ENCODE results near the gene PSMG1. TPM values are rescaled to one million over a fixed set of nuclear protein-coding genes. Genes with fewer than 3 reads are reported as not detected.

PSMG1 gene
- total and polyA plus RNA-seq, 9 of the 15 experiments (the other 6 are each of a cell fraction or from before 2014, with no cell fraction given), result 54.5 to 427 (median 328) TPM

DNA sequence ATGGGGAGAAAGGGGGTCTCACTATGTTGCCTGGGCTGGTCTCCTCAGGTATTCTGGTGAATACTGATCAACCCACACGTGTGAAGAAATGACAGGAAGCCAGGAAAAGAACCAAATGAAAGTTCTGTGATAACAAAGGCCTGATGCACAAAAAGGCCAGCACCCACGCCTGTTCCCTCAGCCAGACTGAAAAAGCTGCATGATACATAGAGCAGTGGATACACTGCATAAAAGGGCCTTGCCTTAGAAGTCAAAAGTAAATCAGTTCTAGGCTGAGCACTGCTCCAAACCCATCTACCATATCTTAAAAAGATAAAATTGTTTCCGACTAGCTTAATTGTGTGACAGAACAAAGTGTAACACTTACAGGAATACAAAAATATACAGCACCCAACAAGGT is 36.9 kb upstream of the PSMG1 start:
- H3K36me3 ChIP-seq (ENCODE audit: control insufficient read depth, insufficient read depth, low read length), result peaks cover 76% of the 10 kb centered on the region
- H4K20me1 ChIP-seq (replicated peaks; ENCODE audit: control insufficient read depth, insufficient read depth, low read length), result no peaks in the 10 kb centered on the region
- FAIRE-seq (no peak), DNase-seq (ENCODE audit: extremely low read depth in 1 of 4, low spot score in 3 of 4) (no peak), ATAC-seq (no peak)
- no peaks in the 10 kb centered on the region for H3K9me1 ChIP-seq (ENCODE audit: control insufficient read depth, insufficient read depth, low read length)
- ChIA-PET POLR2A (interaction anchor here (0.7 to 3.5 kb wide), 6 partner anchors 8 to 36 kb away, joined by 3 to 10 read pairs (median 3); no protein-coding TSS in a partner anchor), CTCF (ENCODE audit: low intra/inter-chr PET ratio) (no interaction called here)
- no TSS peak for BruUV-seq (replicated peaks)
- TF ChIP-seq ZNF583 (CRISPR knock-in tag; IDR thresholded peaks at IDR 0.05) (no peak), CUX1 (CRISPR knock-in tag; IDR thresholded peaks at IDR 0.05) (no peak), BCLAF1 (IDR thresholded peaks at IDR 0.05; ENCODE audit: borderline replicate concordance in 1 of 2, control insufficient read depth in 1 of 2, low read depth in 2 of 2, low read length in 1 of 2) (no peak), PHF21A (IDR thresholded peaks at IDR 0.05; ENCODE audit: borderline replicate concordance, low read depth) (no peak), KAT7 (CRISPR knock-in tag; IDR thresholded peaks at IDR 0.05; ENCODE audit: borderline replicate concordance) (no peak), POLR3A (IDR thresholded peaks at IDR 0.05; ENCODE audit: borderline replicate concordance, extremely low read depth, insufficient read depth, insufficient read length) (no peak), ETV6 (IDR thresholded peaks at IDR 0.05; ENCODE audit: borderline replicate concordance in 1 of 2, low read depth in 2 of 2, low read length in 1 of 2) (no peak), ETV6 (CRISPR knock-in tag; IDR thresholded peaks at IDR 0.05; ENCODE audit: borderline replicate concordance) (no peak), ZNF699 (CRISPR knock-in tag; IDR thresholded peaks at IDR 0.05; ENCODE audit: insufficient replicate concordance) (no peak), ZC3H4 (CRISPR knock-in tag; IDR thresholded peaks at IDR 0.05; ENCODE audit: borderline replicate concordance) (no peak)
- TF ChIP-seq, protein P1, sequence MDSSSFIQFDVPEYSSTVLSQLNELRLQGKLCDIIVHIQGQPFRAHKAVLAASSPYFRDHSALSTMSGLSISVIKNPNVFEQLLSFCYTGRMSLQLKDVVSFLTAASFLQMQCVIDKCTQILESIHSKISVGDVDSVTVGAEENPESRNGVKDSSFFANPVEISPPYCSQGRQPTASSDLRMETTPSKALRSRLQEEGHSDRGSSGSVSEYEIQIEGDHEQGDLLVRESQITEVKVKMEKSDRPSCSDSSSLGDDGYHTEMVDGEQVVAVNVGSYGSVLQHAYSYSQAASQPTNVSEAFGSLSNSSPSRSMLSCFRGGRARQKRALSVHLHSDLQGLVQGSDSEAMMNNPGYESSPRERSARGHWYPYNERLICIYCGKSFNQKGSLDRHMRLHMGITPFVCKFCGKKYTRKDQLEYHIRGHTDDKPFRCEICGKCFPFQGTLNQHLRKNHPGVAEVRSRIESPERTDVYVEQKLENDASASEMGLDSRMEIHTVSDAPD (CRISPR knock-in tag; IDR thresholded peaks at IDR 0.05), result no peak
- no peak overlapping the region for H3K9ac ChIP-seq (ENCODE audit: insufficient read depth in 1 of 2, low read depth in 2 of 2, low read length in 2 of 2)
- WGBS (ENCODE audit: insufficient coverage, low coverage, missing lambda C conversion rate), result 69% methylated on average over 3 of the region's 3 CpGs
- no peaks in the 10 kb centered on the region for H3K27me3 ChIP-seq (ENCODE audit: control insufficient read depth in 2 of 2, insufficient read depth in 2 of 2, low read length in 2 of 2)
- H3K79me2 ChIP-seq (ENCODE audit: control insufficient read depth, insufficient read depth, low read length), result no peaks in the 10 kb centered on the region
- H3K4me3 ChIP-seq, result no peak overlapping the region
- no peak overlapping the region for H2AFZ ChIP-seq (ENCODE audit: low read depth, low read length)
- no peaks in the 10 kb centered on the region for H3K4me1 ChIP-seq (replicated peaks in 1 of 2; ENCODE audit: control insufficient read depth in 2 of 2, insufficient read depth in 2 of 2, low read length in 2 of 2)
- no peak overlapping the region for H3K27ac ChIP-seq (ENCODE audit: extremely low read depth, low read depth, low read length)
- H3K9me3 ChIP-seq (replicated peaks; ENCODE audit: control insufficient read depth, insufficient read depth, low read depth, low read length), result no peaks in the 10 kb centered on the region
- intact Hi-C loops (cut with micrococcal nuclease) (no loop called here), in situ Hi-C loops (cut with MboI) (no loop called here)
- no peak overlapping the region for H3K4me2 ChIP-seq (ENCODE audit: insufficient read depth, low read length)
